ENCODE results near the gene ULK3.
A peak's percentile ranks its signal among the peaks of the same experiment; 100 is the strongest.

Gene ULK3

DNA sequence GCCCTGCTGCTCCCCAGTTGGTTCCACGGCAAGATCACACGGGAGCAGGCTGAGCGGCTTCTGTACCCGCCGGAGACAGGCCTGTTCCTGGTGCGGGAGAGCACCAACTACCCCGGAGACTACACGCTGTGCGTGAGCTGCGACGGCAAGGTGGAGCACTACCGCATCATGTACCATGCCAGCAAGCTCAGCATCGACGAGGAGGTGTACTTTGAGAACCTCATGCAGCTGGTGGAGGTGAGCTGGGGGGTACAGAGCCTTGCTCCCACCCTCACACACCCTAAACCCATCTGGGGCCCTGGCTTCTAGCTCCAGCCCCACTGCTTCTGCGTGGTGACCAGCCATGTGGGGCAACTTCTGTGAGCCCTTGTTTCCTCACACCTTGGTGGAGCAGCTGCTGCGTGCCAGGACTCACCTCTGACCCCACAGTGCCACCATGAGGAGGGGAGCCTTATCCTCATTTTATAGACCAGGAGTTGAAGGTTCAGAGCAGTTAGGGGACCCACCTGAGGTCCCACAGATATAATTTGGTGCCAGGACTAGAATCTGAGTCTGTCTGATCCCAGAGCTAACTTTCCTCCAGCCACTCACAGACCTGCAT lies 43.6 kb downstream of the ULK3 start:
- no peak for DNase-seq (ENCODE audit: low read depth)

DNA sequence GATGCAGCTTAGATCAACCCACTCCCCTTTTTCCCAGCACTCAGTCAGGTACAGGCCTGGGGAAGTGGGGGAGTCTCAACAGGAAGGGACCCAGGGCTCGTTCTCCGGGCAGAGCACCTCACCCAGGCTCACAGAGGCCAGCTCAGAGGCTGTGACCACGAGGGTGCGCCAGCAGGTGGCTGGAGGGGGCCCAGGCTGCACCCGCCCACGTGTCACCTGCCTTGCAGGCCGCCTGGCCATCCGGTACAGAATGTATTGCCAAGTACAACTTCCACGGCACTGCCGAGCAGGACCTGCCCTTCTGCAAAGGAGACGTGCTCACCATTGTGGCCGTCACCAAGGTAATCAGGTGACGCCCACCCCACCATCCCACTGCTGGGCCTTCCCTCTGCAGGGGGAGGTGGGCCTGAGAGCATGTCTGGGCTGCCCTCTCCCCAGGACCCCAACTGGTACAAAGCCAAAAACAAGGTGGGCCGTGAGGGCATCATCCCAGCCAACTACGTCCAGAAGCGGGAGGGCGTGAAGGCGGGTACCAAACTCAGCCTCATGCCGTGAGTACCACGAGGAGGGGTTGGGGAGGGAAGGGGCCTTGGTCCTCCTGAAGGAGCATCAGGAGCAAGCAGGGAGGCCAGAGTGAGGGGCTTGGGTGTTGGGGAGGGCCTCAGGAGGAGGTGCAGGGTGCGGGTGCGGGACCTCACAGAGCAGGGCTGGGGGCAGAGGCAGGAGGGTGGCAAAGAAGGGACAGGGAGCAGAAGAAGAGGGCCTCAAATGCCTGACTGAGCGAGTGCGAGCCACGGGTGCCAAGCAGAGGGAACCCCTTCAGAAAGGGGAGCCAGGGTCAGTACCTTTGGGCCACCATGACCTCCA lies 44.3 kb downstream of the ULK3 start:
- DNase-seq (ENCODE audit: low read depth): no peak

GRCh38 chr15:74795966-74796625 lies 46.9 kb downstream of the ULK3 start:
- DNase-seq (ENCODE audit: low read depth): no peak

DNA sequence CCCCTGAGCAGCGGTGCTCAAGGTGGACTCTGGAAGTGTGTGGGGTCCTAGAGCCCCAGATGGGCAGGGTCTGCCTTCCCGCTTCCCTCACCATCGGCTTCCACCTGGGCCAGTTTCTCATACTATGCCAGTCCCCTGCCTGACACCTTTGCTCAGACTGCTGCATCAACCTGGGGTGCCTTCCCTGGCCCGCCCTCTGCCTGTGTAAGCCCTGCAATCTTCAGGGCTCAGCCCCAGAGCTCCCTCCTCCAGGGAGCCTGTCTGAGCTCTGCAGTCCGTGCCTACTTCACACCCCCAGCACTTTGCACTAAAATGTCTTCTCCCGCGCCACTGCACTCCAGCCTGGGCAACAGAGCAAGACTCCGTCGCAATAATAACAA lies 48.0 kb downstream of the ULK3 start:
- no peak for DNase-seq (ENCODE audit: low read depth)

DNA sequence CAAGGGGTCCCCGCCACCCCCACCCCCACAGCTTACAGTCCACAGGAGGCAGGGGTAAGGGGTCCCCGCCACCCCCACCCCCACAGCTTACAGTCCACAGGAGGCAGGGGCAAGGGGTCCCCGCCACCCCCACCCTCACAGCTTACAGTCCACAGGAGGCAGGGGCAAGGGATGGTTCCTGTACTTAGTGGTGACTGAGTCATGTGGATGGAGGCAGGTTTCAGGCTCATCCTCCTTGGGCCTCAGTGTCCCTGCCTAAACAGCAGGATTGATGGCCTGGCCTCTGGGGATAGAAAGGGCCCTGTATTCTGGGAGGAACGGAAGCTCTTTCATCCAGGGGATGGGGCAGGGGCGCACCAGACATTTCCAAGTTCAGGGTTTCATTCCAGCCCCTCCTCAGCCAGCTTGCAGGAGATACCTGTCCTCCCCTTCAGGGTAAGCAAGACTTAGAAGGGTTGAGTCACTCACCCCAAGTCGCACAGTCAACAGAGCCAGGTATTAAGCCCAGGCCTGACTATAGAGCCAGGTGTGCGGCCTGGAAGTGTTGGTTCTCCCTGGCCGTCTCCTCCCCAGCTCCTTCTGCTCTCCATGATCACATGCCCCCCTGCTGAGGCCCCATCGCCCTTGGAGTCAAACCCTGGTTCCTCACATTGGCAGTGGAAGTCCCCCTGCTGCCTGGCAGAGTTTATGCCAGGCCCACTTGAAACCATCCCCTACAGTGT lies 48.5 kb downstream of the ULK3 start:
- DNase-seq (ENCODE audit: low read depth): no peak

DNA sequence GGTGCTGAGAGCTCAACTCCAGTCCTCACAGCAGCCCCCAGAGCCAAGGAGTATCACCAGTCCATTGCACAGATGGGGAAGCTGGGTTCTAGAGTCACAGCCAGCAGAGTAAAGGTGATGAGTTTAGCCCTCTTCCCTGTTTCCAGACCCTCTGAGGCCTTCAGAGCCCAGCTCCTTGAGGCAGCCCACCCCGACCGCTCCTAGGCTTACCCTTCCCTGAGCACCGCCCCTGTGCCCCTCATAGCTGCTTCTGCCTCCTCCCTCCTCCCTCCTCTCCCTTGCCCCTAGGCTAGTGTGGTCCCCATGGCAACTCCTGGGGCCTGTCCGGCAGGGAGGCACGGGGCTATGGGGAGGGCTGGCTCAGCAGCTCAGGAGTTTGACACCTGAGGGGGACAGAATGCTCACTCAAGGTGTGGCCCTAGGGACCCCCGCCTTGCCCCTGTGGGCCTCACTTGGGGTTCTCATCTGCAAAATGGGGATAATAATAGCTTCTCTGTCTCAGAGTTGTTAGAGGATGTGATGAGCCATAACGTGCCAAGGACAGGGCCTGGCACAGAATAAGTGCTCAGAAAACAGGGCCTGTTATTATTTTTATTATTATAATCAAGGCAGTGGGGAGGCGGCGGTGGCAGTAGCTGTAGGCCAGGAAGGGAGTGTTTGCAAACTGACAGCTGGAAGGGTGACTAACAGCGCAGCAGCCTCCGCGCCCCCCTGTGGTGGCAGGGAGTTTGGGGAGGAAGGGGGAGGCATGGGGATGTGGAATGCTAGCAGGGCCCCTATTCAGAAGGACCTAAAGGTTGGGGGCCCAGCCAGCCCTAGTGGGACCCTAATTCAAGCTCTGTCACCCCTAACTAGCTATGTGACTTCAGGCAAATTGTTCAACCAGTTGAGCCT lies 49.6 kb downstream of the ULK3 start:
- DNase-seq (ENCODE audit: low read depth): peak; percentile 72

GRCh38 chr15:74792227-74793016 lies 50.5 kb downstream of the ULK3 start:
- no peak for DNase-seq (ENCODE audit: low read depth)

DNA sequence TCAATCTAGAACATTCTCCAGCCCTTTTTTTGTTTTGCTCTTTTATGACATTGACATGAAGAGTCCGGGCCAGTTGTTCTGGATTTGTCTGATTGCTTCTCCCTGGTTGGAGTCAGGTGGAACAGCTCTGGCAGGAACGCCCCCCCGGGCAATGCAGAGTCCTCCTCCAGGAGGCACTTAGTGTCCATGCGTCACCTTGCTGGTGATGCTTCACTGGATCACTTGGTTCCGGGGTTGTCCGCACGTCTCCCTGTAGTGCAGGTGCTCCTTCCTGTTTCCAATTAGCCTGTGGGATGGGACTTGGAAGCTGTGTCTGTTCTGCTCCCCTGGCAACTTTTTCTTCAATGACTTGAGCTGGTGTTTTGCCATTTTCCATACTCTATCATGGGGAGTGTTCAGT lies 51.3 kb downstream of the ULK3 start:
- DNase-seq (ENCODE audit: low read depth): no peak

- no peak for DNase-seq (ENCODE audit: low read depth)
Measured at GRCh38 chr15:74791007-74791406, 51.9 kb downstream of the ULK3 start.

DNA sequence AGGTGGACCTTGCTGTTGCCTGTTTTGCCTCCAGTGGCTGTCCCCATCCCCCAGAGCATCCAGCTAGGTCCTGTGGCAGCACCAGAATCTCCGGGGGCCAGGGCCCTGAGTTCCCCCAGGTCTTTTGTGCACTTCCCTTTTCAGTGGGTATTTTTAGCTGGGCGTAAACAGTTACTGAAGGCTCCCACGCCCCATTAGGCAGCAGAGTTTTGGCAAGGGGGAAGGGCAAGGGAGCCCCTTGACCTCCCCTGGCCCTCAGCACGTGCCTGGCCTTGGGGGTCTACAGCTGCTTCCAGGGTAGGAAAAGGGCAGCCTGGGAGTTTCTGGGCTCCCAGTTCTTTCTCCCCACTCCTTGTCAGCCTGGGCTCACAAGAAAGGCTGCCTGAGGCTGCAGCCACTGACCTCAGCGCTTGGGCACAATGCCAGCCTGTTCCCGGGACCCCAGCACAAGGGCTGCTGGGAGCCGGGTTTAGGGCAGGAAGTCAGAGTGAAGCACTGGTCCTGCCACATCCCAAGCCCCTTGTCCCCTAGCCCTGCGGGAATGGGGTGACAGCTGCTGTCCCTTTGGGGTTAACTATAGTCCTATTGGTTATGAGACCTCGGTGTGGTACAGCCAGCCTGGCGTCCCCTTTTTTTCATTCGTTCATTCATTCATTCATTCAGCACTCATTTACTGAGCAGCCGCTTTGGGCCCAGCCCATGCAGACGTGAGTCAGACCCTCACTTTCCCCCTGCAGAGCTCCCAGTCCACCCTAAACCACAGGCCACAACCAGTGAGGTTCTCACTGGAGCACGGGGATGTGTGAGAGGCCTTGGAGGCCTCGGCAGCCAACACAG lies 52.7 kb downstream of the ULK3 start:
- no peak for DNase-seq (ENCODE audit: low read depth)

GRCh38 chr15:74789741-74790079 lies 53.2 kb downstream of the ULK3 start:
- no peak for DNase-seq (ENCODE audit: low read depth)

GRCh38 chr15:74789171-74789631 lies 53.8 kb downstream of the ULK3 start:
- DNase-seq (ENCODE audit: low read depth): no peak

DNA sequence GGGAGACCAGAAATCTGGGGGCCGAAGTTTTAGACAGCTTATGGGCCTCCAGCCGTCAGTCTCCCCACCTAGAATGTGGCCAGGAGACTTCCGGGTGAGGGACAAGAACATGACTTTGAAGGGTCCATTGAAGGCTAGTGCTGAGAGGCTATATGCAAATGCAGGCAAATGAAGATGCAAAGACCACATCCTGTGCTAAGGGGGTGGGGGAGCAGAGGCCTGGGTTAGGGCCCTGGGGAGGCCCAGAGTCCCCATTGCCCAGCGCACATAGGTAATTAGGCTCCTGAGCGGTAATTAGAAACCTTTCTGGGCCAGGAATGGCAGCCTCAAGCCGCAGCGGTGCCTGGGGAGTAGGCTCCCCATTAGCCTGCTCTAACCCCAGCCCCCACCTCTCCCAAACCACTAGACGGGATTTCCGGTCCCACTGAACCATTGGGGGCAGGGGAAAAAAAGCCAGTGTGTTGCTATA lies 54.2 kb downstream of the ULK3 start:
- DNase-seq (ENCODE audit: low read depth): peak; percentile 47

GRCh38 chr15:74788042-74788682 lies 54.8 kb downstream of the ULK3 start:
- no peak for DNase-seq (ENCODE audit: low read depth)

GRCh38 chr15:74787251-74788041 lies 55.5 kb downstream of the ULK3 start:
- peak; percentile 89 for DNase-seq (ENCODE audit: low read depth)

DNA sequence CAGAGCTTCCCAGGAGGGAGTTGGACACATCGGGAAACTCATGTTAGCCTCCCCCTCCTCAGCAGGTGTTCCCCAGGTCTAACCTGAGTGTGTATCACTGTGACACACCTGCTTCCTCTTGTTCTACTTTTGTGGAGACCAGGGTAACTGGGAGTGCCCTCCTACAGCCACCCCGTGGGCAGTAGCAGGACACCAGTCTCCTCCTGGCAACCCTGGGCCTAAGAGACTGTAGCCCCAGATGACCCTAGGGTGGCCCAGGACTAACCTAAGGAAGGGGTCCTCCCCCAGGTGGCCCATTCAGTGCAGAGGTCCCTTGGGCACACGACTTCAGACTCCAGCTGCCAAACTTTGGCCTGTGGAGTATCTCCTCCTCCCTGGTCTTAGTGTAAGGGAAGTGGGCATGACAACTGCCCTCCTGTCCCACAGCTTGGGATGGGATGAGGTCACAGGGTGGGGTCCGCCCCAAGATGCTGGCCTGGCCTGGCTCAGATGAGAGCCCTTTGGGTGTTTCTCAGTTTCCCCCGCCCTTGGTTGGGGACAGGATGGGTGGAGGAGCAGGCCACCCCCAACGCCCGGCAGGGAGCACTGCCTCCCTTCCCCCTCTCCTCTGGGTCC lies 56.3 kb downstream of the ULK3 start:
- DNase-seq (ENCODE audit: low read depth): no peak
